Brain microvascular endothelial cell (primary cell): ENCODE data around the gene TAF3.

ENCODE experiments used
- DNase-seq: peaks from one replicate; pipeline ENCODE4 v3.0.0-alpha.2; 2020
- H3K27ac ChIP-seq: fragments of 250-450 bp; sonication (Bioruptor Pico); 2 replicates; pipeline ENCODE4 v1.5.1; 2020; ENCODE audit warnings: mild to moderate bottlenecking, moderate library complexity
- H3K27me3 ChIP-seq: fragments of 250-450 bp; sonication (Bioruptor Pico); replicated peaks from 2 replicates; pipeline ENCODE4 v1.5.1; 2020; ENCODE audit warnings: mild to moderate bottlenecking
- H3K36me3 ChIP-seq: fragments of 250-450 bp; sonication (Bioruptor Pico); replicated peaks from 2 replicates; pipeline ENCODE4 v1.5.1; 2020; ENCODE audit warnings: mild to moderate bottlenecking
- H3K4me3 ChIP-seq: 2 replicates; pipeline ENCODE4 v1.5.1; 2011; ENCODE audit warnings: low read depth, mild to moderate bottlenecking, control low read depth, low read length, moderate library complexity
- CTCF ChIP-seq: IDR thresholded peaks from 2 replicates; pipeline ENCODE4 v1.5.1; 2011; ENCODE audit warnings: low read depth, mild to moderate bottlenecking, moderate library complexity, low read length, control low read depth, inconsistent platforms; ENCODE audit errors: missing control alignments
- in situ Hi-C: cut with HindIII; loops from 2 replicates; pipeline ENCODE4 v1.10.0; 2017; ENCODE audit warnings: low sequenced_read_pairs, low pct_ligation_motif_present

Gene TAF3

GRCh38 chr10:7932301-7933036 lies 114.2 kb downstream of the TAF3 start:
- Histone ChIP-seq H3K27ac (no peak overlapping the region), H3K4me3 (no peak overlapping the region), H3K36me3 (no peaks in the 10 kb centered on the region), H3K27me3 (no peaks in the 10 kb centered on the region)
- in situ Hi-C loops, result no loop called here
- DNase-seq, result no peak
- TF ChIP-seq CTCF, result no peak

- H3K27ac ChIP-seq, result no peak overlapping the region
- DNase-seq, result no peak
- in situ Hi-C loops, result no loop called here
These were observed 115.0 kb downstream of the TAF3 start for GRCh38 chr10:7933262-7933661.

DNA sequence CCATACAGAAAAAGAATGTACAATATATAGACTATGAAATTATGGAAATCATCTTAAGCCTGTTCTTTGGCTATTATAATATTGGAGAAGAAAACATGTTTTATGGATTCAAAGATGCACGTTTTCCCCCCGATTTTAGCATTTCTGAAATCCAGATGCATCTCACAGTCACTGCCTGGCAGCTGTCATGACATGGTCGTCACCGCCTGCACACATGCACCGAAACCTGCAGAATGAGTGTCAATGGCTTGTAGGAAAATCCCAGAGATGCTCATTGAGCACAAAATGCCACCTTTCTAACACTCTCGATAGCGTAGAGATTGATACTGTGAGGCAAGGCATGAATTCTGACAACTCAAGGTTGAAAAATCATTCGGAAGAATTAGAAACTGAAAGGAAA lies 115.5 kb downstream of the TAF3 start:
- Histone ChIP-seq H3K27me3 (no peaks in the 10 kb centered on the region), H3K27ac (no peak overlapping the region), H3K36me3 (no peaks in the 10 kb centered on the region), H3K4me3 (no peak overlapping the region)
- no peak for TF ChIP-seq CTCF
- no peak for DNase-seq
- in situ Hi-C loops, result no loop called here

More at GRCh38 chr10:7933262-7933661, 115.0 kb downstream of the TAF3 start:
- Histone ChIP-seq H3K36me3 (no peaks in the 10 kb centered on the region), H3K27me3 (no peaks in the 10 kb centered on the region), H3K4me3 (no peak overlapping the region)
- no peak for TF ChIP-seq CTCF

DNA sequence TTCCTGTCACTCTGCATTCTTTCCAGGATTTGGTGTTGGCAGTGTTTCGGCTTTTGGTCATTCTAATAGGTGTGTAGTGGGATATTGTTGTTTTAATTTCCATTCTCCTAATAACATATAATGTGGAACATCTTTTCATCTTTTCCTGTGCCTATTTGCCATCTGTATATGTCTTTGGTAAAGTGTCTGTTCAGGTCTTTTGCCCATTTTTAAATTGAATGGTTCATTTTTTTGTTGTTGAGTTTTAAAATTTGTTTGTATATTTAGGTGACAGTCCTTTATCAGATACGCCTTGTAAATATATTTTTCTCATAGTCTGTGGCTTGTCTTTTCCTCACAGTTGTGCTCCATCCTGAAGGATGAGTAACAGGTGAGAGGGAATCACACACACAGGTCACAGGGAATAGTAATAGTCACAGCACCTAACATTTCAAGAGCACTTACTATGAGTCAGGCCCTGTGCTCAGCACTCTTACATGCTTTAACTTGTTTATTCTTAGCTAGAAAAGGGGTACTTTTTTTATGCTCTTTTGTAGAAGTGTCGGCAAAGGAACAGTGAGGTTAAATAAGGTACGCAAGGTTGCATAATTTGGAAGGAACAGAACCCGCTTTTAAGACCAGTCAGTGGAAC lies 119.1 kb downstream of the TAF3 start:
- no peak for TF ChIP-seq CTCF
- no peak for DNase-seq
- in situ Hi-C loops, result no loop called here
- Histone ChIP-seq H3K27me3 (no peaks in the 10 kb centered on the region), H3K4me3 (no peak overlapping the region), H3K36me3 (no peaks in the 10 kb centered on the region), H3K27ac (no peak overlapping the region)

GRCh38 chr10:7941576-7941975 lies 123.3 kb downstream of the TAF3 start:
- no peaks in the 10 kb centered on the region for H3K36me3 ChIP-seq

More at GRCh38 chr10:7941576-7941975, 123.3 kb downstream of the TAF3 start:
- no peak overlapping the region for H3K4me3 ChIP-seq
- in situ Hi-C loops, result no loop called here
- DNase-seq, result no peak
- H3K27ac ChIP-seq, result no peak overlapping the region
- TF ChIP-seq CTCF, result no peak
- no peaks in the 10 kb centered on the region for H3K27me3 ChIP-seq
